IMR-90 (cell line): ENCODE data around the gene AP3D1. TPM values are rescaled to one million over a fixed set of nuclear protein-coding genes. Genes with fewer than 3 reads are reported as not detected.

Source experiments
- ATAC-seq: fragments of 200-7000 bp; cut with Tn5 transposase; 2 replicates; pipeline ENCODE4 v1.9.1; 2020; ENCODE audit warnings: low read depth, mild to moderate bottlenecking, moderate library complexity
- BruUV-seq: library from RNA; stranded (reverse); fragments of 400-500 nt; replicated peaks from 2 replicates; lab custom pipeline; 2021; lab: Mats Ljungman, UMichigan
- CTCF ChIA-PET: fragments of 300-600 bp; formaldehyde crosslinking; extraction: SDS; loops from one replicate; lab custom pipeline; 2021; ENCODE audit warnings: antibody characterized with exemption; lab: Yijun Ruan, JAX
- POLR2A ChIA-PET: fragments of 300-600 bp; sonication (Branson Sonifier 250); formaldehyde crosslinking; loops from one replicate; lab custom pipeline; 2022; ENCODE audit warnings: antibody characterized with exemption; ENCODE audit not compliant: unreplicated experiment; lab: Charles Lee
- DNase-seq: peaks from one replicate; pipeline ENCODE4 v3.0.0; 2013
- H2AFZ ChIP-seq: replicated peaks from 2 replicates; pipeline ENCODE3; 2013; ENCODE audit warnings: low read length, mild to moderate bottlenecking; ENCODE audit not compliant: poor library complexity
- H2AK5ac ChIP-seq: 2 replicates; pipeline ENCODE4 v1.6.1; 2013; ENCODE audit warnings: low read depth, low read length, inconsistent platforms
- H2AK9ac ChIP-seq: replicated peaks from 2 replicates; pipeline ENCODE3; 2013; ENCODE audit warnings: mild to moderate bottlenecking, low read depth, low read length, moderate library complexity; ENCODE audit not compliant: poor library complexity
- H2BK120ac ChIP-seq: 2 replicates; pipeline ENCODE4 v1.6.1; 2013; ENCODE audit warnings: low read depth, low read length, inconsistent platforms
- H2BK15ac ChIP-seq: 3 replicates; pipeline ENCODE4 v1.6.1; 2013; ENCODE audit warnings: low read depth, low read length, inconsistent platforms
- H2BK20ac ChIP-seq: 2 replicates; pipeline ENCODE4 v1.6.1; 2013; ENCODE audit warnings: low read depth, mild to moderate bottlenecking, inconsistent platforms, low read length, moderate library complexity
- H2BK5ac ChIP-seq: 2 replicates; pipeline ENCODE4 v1.6.1; 2013; ENCODE audit warnings: mild to moderate bottlenecking, low read depth, low read length, inconsistent platforms; ENCODE audit not compliant: poor library complexity, severe bottlenecking
- H3K14ac ChIP-seq: replicated peaks from 2 replicates; pipeline ENCODE4 v1.6.1; 2013; ENCODE audit warnings: low read depth, low read length, inconsistent platforms
- H3K18ac ChIP-seq: 2 replicates; pipeline ENCODE4 v1.6.1; 2013; ENCODE audit warnings: low read depth, low read length, control low read depth
- H3K23ac ChIP-seq: 2 replicates; pipeline ENCODE4 v1.6.1; 2013; ENCODE audit warnings: low read depth, low read length, inconsistent platforms
- H3K27ac ChIP-seq: 2 replicates; pipeline ENCODE4 v1.5.1; 2013; ENCODE audit warnings: mild to moderate bottlenecking, control low read depth, low read length; ENCODE audit not compliant: insufficient read depth
- H3K27me3 ChIP-seq: 2 replicates; pipeline ENCODE4 v1.6.1; 2013; ENCODE audit warnings: low read length; ENCODE audit not compliant: control insufficient read depth, insufficient read depth
- H3K36me3 ChIP-seq: 2 replicates; pipeline ENCODE4 v1.6.1; 2013; ENCODE audit warnings: low read length, mixed read lengths; ENCODE audit not compliant: control insufficient read depth, insufficient read depth
- H3K4ac ChIP-seq: 2 replicates; pipeline ENCODE4 v1.6.1; 2013; ENCODE audit warnings: low read depth, low read length, inconsistent platforms
- H3K4me1 ChIP-seq: 2 replicates; pipeline ENCODE4 v1.6.1; 2013; ENCODE audit warnings: low read length, mixed read lengths; ENCODE audit not compliant: control insufficient read depth, insufficient read depth
- H3K4me2 ChIP-seq: 2 replicates; pipeline ENCODE4 v1.6.1; 2013; ENCODE audit warnings: low read depth, mild to moderate bottlenecking, control low read depth, low read length, moderate library complexity
- H3K4me3 ChIP-seq: 2 replicates; pipeline ENCODE4 v1.5.1; 2013; ENCODE audit warnings: low read depth, mild to moderate bottlenecking, control low read depth, low read length, moderate library complexity; ENCODE audit not compliant: insufficient read depth
- H3K56ac ChIP-seq: 2 replicates; pipeline ENCODE4 v1.6.1; 2013; ENCODE audit warnings: low read length, inconsistent platforms; ENCODE audit not compliant: insufficient read depth; ENCODE audit errors: extremely low read depth
- H3K79me1 ChIP-seq, 2 experiments: 2 replicates each; pipeline ENCODE4 v1.6.1; 2013; ENCODE audit warnings: low read length in 2 of 2, inconsistent platforms in 1 of 2, low read depth in 1 of 2
- H3K9ac ChIP-seq: 2 replicates; pipeline ENCODE4 v1.6.1; 2013; ENCODE audit warnings: low read depth, low read length, control low read depth
- H3K9me1 ChIP-seq: 2 replicates; pipeline ENCODE4 v1.6.1; 2013; ENCODE audit warnings: low read length, inconsistent platforms; ENCODE audit not compliant: insufficient read depth
- H3K9me3 ChIP-seq: 2 replicates; pipeline ENCODE4 v1.6.1; 2013; ENCODE audit warnings: low read length; ENCODE audit not compliant: control insufficient read depth, insufficient read depth
- H4K20me1 ChIP-seq: 2 replicates; pipeline ENCODE4 v1.6.1; 2013; ENCODE audit warnings: low read length, inconsistent platforms; ENCODE audit not compliant: insufficient read depth
- H4K5ac ChIP-seq: 2 replicates; pipeline ENCODE4 v1.6.1; 2013; ENCODE audit warnings: mild to moderate bottlenecking, low read depth, low read length, control low read depth
- H4K8ac ChIP-seq, 2 experiments: 2 replicates each; pipeline ENCODE4 v1.6.1; 2013; ENCODE audit warnings: low read depth in 2 of 2, low read length in 2 of 2, control low read depth in 1 of 2, inconsistent platforms in 1 of 2
- H4K91ac ChIP-seq: 2 replicates; pipeline ENCODE4 v1.6.1; 2013; ENCODE audit warnings: low read depth, low read length, inconsistent platforms; ENCODE audit not compliant: insufficient read depth
- CEBPB ChIP-seq: IDR thresholded peaks from 2 replicates; pipeline ENCODE4 v1.6.1; 2012; ENCODE audit warnings: low read depth, low read length, improper control_type of control experiment
- CHD1 ChIP-seq: IDR thresholded peaks from 2 replicates; pipeline ENCODE4 v1.6.1; 2012; ENCODE audit warnings: low read depth, low read length, improper control_type of control experiment
- FOS ChIP-seq: fragments of 150-350 bp; IDR thresholded peaks from 2 replicates; pipeline ENCODE4 v1.6.1; 2016; ENCODE audit warnings: low read depth, low read length
- MAFK ChIP-seq: IDR thresholded peaks from 2 replicates; pipeline ENCODE4 v1.6.1; 2012; ENCODE audit warnings: low read depth, low read length, improper control_type of control experiment
- MXI1 ChIP-seq: IDR thresholded peaks from 2 replicates; pipeline ENCODE4 v1.6.1; 2012; ENCODE audit warnings: low read depth, mild to moderate bottlenecking, low read length, moderate library complexity, borderline replicate concordance
- POLR2A ChIP-seq: IDR thresholded peaks from 2 replicates; pipeline ENCODE4 v1.6.1; 2012; ENCODE audit warnings: mild to moderate bottlenecking, low read depth, low read length
- RCOR1 ChIP-seq: IDR thresholded peaks from 2 replicates; pipeline ENCODE4 v1.6.1; 2012; ENCODE audit warnings: mild to moderate bottlenecking, low read length, improper control_type of control experiment; ENCODE audit not compliant: insufficient replicate concordance
- RFX5 ChIP-seq: IDR thresholded peaks from 2 replicates; pipeline ENCODE4 v1.8.0; 2012; ENCODE audit warnings: low read depth, mild to moderate bottlenecking, low read length, moderate library complexity
- SMC3 ChIP-seq: fragments of 150-350 bp; IDR thresholded peaks from 2 replicates; pipeline ENCODE4 v1.6.1; 2016; ENCODE audit warnings: low read depth, mild to moderate bottlenecking, antibody characterized with exemption, low read length, moderate library complexity
- WGBS, 2 experiments: methylation state at CpG; one replicate each; pipeline versions ENCODE4 v1.1.5 to v1.1.7; 2013; ENCODE audit warnings: missing lambda C conversion rate in 2 of 2; ENCODE audit not compliant: insufficient read length in 1 of 2; ENCODE audit errors: extremely low coverage in 2 of 2; 5-methylcytosine and 5-hydroxymethylcytosine counted together
- dilution Hi-C: fragments of 300-500 bp; cut with HindIII; formaldehyde crosslinking; loops from one replicate; pipeline ENCODE4 v1.14.3; 2018; ENCODE audit warnings: low sequenced_read_pairs; ENCODE audit not compliant: unreplicated experiment
- in situ Hi-C: fragments of 300-500 bp; cut with MboI; formaldehyde crosslinking; loops from 3 replicates; pipeline ENCODE4 v1.14.3; 2019; ENCODE audit warnings: low sequenced_read_pairs, inconsistent platforms, mixed read lengths
- intact Hi-C: fragments of 100-400 bp; cut with micrococcal nuclease; formaldehyde crosslinking; loops from 2 replicates; pipeline ENCODE4 v1.10.0; 2022
- polyA plus RNA-seq, 3 experiments: library from polyadenylated mRNA; depleted of rRNA; stranded (reverse); fragments of >200 nt; gene quantifications; 2 replicates each; pipeline ENCODE4 v1.2.3, GENCODE V29; 2012; ENCODE audit warnings: low replicate concordance in 1 of 3
- total RNA-seq: library from RNA; depleted of rRNA; stranded (reverse); fragments of >200 nt; gene quantifications from 2 replicates; pipeline ENCODE4 v1.2.3, GENCODE V29; 2012
- TF ChIP-seq, protein P1 (sequence below): fragments of 150-350 bp; IDR thresholded peaks from 2 replicates; pipeline ENCODE4 v1.6.1; 2017; ENCODE audit warnings: mild to moderate bottlenecking, antibody characterized with exemption, low read length, low read depth

Gene AP3D1
- total and polyA plus RNA-seq, 2 of the 4 experiments (the other 2 are of a cell fraction), result 75.3 to 129 TPM

GRCh38 chr19:2120821-2121220 is 30.5 kb downstream of the AP3D1 start:
- peaks cover 7% of the 10 kb centered on the region; the same call in 1 of the 2 replicates for H3K9me1 ChIP-seq
- TF ChIP-seq MXI1 (no peak), FOS (no peak), CEBPB (no peak), POLR2A (no peak), MAFK (no peak), RFX5 (no peak), SMC3 (no peak), CHD1 (no peak), RCOR1 (no peak)
- TF ChIP-seq, protein P1, sequence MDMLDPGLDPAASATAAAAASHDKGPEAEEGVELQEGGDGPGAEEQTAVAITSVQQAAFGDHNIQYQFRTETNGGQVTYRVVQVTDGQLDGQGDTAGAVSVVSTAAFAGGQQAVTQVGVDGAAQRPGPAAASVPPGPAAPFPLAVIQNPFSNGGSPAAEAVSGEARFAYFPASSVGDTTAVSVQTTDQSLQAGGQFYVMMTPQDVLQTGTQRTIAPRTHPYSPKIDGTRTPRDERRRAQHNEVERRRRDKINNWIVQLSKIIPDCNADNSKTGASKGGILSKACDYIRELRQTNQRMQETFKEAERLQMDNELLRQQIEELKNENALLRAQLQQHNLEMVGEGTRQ, result no peak
- 97% methylated on average over 21 of the region's 26 CpGs; no CpG with 5 or more reads in 1 of the 2 experiments for WGBS, 2 experiments
- H3K27ac ChIP-seq, result no peak overlapping the region
- H4K91ac ChIP-seq, result no peak overlapping the region
- dilution Hi-C loops, result no loop called here
- ATAC-seq, result no peak
- H2BK15ac ChIP-seq, result no peak overlapping the region
- no peak overlapping the region for H2BK5ac ChIP-seq
- H2AK9ac ChIP-seq, result no peak overlapping the region
- H3K9ac ChIP-seq, result no peak overlapping the region
- H3K4me2 ChIP-seq, result no peak overlapping the region
- intact Hi-C loops, result no loop called here
- no peak overlapping the region for H2BK20ac ChIP-seq
- H4K8ac ChIP-seq, result no peak overlapping the region
- no peak overlapping the region for H3K4me3 ChIP-seq
- peak overlapping the region; percentile 43 for H2AFZ ChIP-seq
- H4K5ac ChIP-seq, result no peak overlapping the region
- H2BK120ac ChIP-seq, result no peak overlapping the region
- POLR2A ChIA-PET, result no interaction called here
- H3K36me3 ChIP-seq, result peaks cover 82% of the 10 kb centered on the region
- no peak overlapping the region for H3K18ac ChIP-seq
- H3K9me3 ChIP-seq, result no peaks in the 10 kb centered on the region
- in situ Hi-C loops, result no loop called here
- CTCF ChIA-PET, result no interaction called here
- no peak overlapping the region for H3K23ac ChIP-seq
- H3K56ac ChIP-seq, result no peak overlapping the region
- H3K79me1 ChIP-seq, result peaks cover 3 to 45% of the 10 kb centered on the region in 2 experiments; a peak in 3 of 4 replicates
- no peak overlapping the region for H3K14ac ChIP-seq
- H3K4ac ChIP-seq, result no peak overlapping the region
- DNase-seq, result no peak
- no peaks in the 10 kb centered on the region for H3K4me1 ChIP-seq
- BruUV-seq, result no TSS peak
- H2AK5ac ChIP-seq, result no peak overlapping the region
- peaks cover 40% of the 10 kb centered on the region for H4K20me1 ChIP-seq
- H3K27me3 ChIP-seq, result no peaks in the 10 kb centered on the region
